Suprapubic skin (tissue), 3 donors: ENCODE results near the gene SSBP1.

Experiments used
- CTCF ChIP-seq, 2 donors: fragments of 200-600 bp in 1 of 2; fragments of 450-650 bp in 1 of 2; sonication (generic) in 1 of 2; IDR thresholded peaks; one replicate each; pipeline ENCODE4 v1.5.1; 2016 to 2019; ENCODE audit warnings: antibody characterized with exemption in 2 of 2, mild to moderate bottlenecking in 1 of 2, moderate library complexity in 1 of 2
- EP300 ChIP-seq: sonication (generic); formaldehyde crosslinking; IDR thresholded peaks from one replicate; pipeline ENCODE4 v1.6.1; 2017; ENCODE audit warnings: antibody characterized with exemption
- POLR2A ChIP-seq, 2 donors: fragments of 450-650 bp; IDR thresholded peaks; one replicate each; pipeline ENCODE4 v1.6.1; 2017; ENCODE audit warnings: antibody characterized with exemption in 2 of 2, mild to moderate bottlenecking in 2 of 2, moderate library complexity in 2 of 2

GRCh38 chr7:141717450-141717849 is 20.7 kb upstream of the SSBP1 start:
- TF ChIP-seq CTCF (IDR thresholded peaks at IDR 0.05) (no peak), POLR2A (IDR thresholded peaks at IDR 0.05) (no peak), EP300 (no peak)
